ENCODE measurements around the gene KRTAP12-4. TPM values are rescaled to one million over a fixed set of nuclear protein-coding genes. Genes with fewer than 3 reads are reported as not detected.
"Not testable (repeated sequence)": the region's sequence is repeated elsewhere in the genome, so short reads cannot be mapped to it uniquely, and the experiment has no call there.

Gene KRTAP12-4
- total RNA-seq = not detected in 2 replicates

GRCh38 chr21:44654576-44655175 lies at the start of gene KRTAP12-4:
TSS of gene KRTAP12-4 (minus strand) at chr21:44654659. CDS start at chr21:44654614, 45 bp downstream.
- DNase-seq (ENCODE audit: extremely low read depth, low read depth, low spot score) = no peak

GRCh38 chr21:44703731-44704635 lies 49.5 kb upstream of the KRTAP12-4 start:
- no peak for DNase-seq (ENCODE audit: extremely low read depth, low read depth, low spot score)

- DNase-seq (ENCODE audit: extremely low read depth, low read depth, low spot score) = no peak
Measured at GRCh38 chr21:44702973-44703730, 48.7 kb upstream of the KRTAP12-4 start.

GRCh38 chr21:44702111-44702972 lies 47.9 kb upstream of the KRTAP12-4 start:
- no peak for DNase-seq (ENCODE audit: extremely low read depth, low read depth, low spot score)

GRCh38 chr21:44701541-44701940 lies 47.1 kb upstream of the KRTAP12-4 start:
- no peak for DNase-seq (ENCODE audit: extremely low read depth, low read depth, low spot score)

GRCh38 chr21:44701023-44701400 lies 46.6 kb upstream of the KRTAP12-4 start:
- DNase-seq (ENCODE audit: extremely low read depth, low read depth, low spot score) = no peak

- no peak for DNase-seq (ENCODE audit: extremely low read depth, low read depth, low spot score)
Measured at GRCh38 chr21:44700101-44701022, 45.9 kb upstream of the KRTAP12-4 start.

- no peak for DNase-seq (ENCODE audit: extremely low read depth, low read depth, low spot score)
Measured at GRCh38 chr21:44699502-44700001, 45.1 kb upstream of the KRTAP12-4 start.

- DNase-seq (ENCODE audit: extremely low read depth, low read depth, low spot score) = no peak
Measured at GRCh38 chr21:44697811-44698734, 43.6 kb upstream of the KRTAP12-4 start.

- not testable (repeated sequence) for DNase-seq (ENCODE audit: extremely low read depth, low read depth, low spot score)
Measured at GRCh38 chr21:44697172-44697810, 42.8 kb upstream of the KRTAP12-4 start, which contains the start of gene KRTAP10-12. TSS of gene KRTAP10-12 (plus strand) at chr21:44697172. CDS start at chr21:44697202, 30 bp downstream.

GRCh38 chr21:44696572-44696971 lies 42.1 kb upstream of the KRTAP12-4 start:
- DNase-seq (ENCODE audit: extremely low read depth, low read depth, low spot score) = no peak

GRCh38 chr21:44695641-44696040 lies 41.2 kb upstream of the KRTAP12-4 start:
- no peak for DNase-seq (ENCODE audit: extremely low read depth, low read depth, low spot score)

- DNase-seq (ENCODE audit: extremely low read depth, low read depth, low spot score) = no peak
Measured at GRCh38 chr21:44695184-44695583, 40.7 kb upstream of the KRTAP12-4 start.

GRCh38 chr21:44694776-44695175 lies 40.3 kb upstream of the KRTAP12-4 start:
- no peak for DNase-seq (ENCODE audit: extremely low read depth, low read depth, low spot score)

- DNase-seq (ENCODE audit: extremely low read depth, low read depth, low spot score) = no peak
Measured at GRCh38 chr21:44692798-44693512, 38.5 kb upstream of the KRTAP12-4 start.

GRCh38 chr21:44691686-44692085 lies 37.2 kb upstream of the KRTAP12-4 start:
- DNase-seq (ENCODE audit: extremely low read depth, low read depth, low spot score) = no peak

- not testable (repeated sequence) for DNase-seq (ENCODE audit: extremely low read depth, low read depth, low spot score)
Measured at GRCh38 chr21:44689740-44690139, 35.3 kb upstream of the KRTAP12-4 start.

Measured in glomerular endothelial cell (primary cell).